Medulla oblongata (tissue), 1 donor: ENCODE data around the gene SEPTIN7.
A peak's percentile ranks its signal among the peaks of the same experiment; 100 is the strongest.

Experiments used
- DNase-seq: peaks from one replicate; pipeline ENCODE4 v3.0.0-alpha.2; 2015; ENCODE audit errors: extremely low spot score

SEPTIN7 gene

GRCh38 chr7:35787925-35788324 lies 12.9 kb upstream of the SEPTIN7 start:
- DNase-seq, result no peak

GRCh38 chr7:35792472-35792871 lies 8.4 kb upstream of the SEPTIN7 start:
- no peak for DNase-seq

- peak; percentile 27 for DNase-seq
These were observed 7.9 kb upstream of the SEPTIN7 start for GRCh38 chr7:35792873-35793489.

GRCh38 chr7:35797311-35797710 lies 3.5 kb upstream of the SEPTIN7 start:
- DNase-seq, result peak; percentile 37

GRCh38 chr7:35799846-35800717 lies 775 bp upstream of the SEPTIN7 start:
- no peak for DNase-seq

GRCh38 chr7:35801392-35802101 lies 690 bp downstream of the SEPTIN7 start:
- DNase-seq, result peak; percentile 83

GRCh38 chr7:35802102-35802466 lies 1.2 kb downstream of the SEPTIN7 start:
- DNase-seq, result no peak

GRCh38 chr7:35802649-35803048 lies 1.8 kb downstream of the SEPTIN7 start:
- peak; percentile 23 for DNase-seq

- DNase-seq, result peak; percentile 37
These were observed 3.5 kb downstream of the SEPTIN7 start for GRCh38 chr7:35804231-35804970.

- DNase-seq, result no peak
These were observed 5.0 kb downstream of the SEPTIN7 start for GRCh38 chr7:35805876-35806275.

GRCh38 chr7:35816514-35816913 lies 15.7 kb downstream of the SEPTIN7 start:
- no peak for DNase-seq

GRCh38 chr7:35817181-35817580 lies 16.3 kb downstream of the SEPTIN7 start:
- no peak for DNase-seq

- DNase-seq, result no peak
These were observed 17.1 kb downstream of the SEPTIN7 start for GRCh38 chr7:35817930-35818329.

GRCh38 chr7:35818513-35818912 lies 17.7 kb downstream of the SEPTIN7 start:
- DNase-seq, result no peak

GRCh38 chr7:35819310-35819709 lies 18.5 kb downstream of the SEPTIN7 start:
- DNase-seq, result no peak

GRCh38 chr7:35819954-35820703 lies 19.3 kb downstream of the SEPTIN7 start:
- no peak for DNase-seq

GRCh38 chr7:35820858-35821257 lies 20.0 kb downstream of the SEPTIN7 start:
- no peak for DNase-seq

- DNase-seq, result no peak
These were observed 22.6 kb downstream of the SEPTIN7 start for GRCh38 chr7:35823440-35823839.

- no peak for DNase-seq
These were observed 25.1 kb downstream of the SEPTIN7 start for GRCh38 chr7:35825974-35826373.

GRCh38 chr7:35826751-35827150 lies 25.9 kb downstream of the SEPTIN7 start:
- no peak for DNase-seq

GRCh38 chr7:35828817-35829216 lies 28.0 kb downstream of the SEPTIN7 start:
- no peak for DNase-seq
